HCT116 (cell line): ENCODE measurements around the gene GMEB2. TPM values are rescaled to one million over a fixed set of nuclear protein-coding genes. Genes with fewer than 3 reads are reported as not detected.

Source experiments
- ATAC-seq: fragments of 200-7000 bp; cut with Tn5 transposase; 2 replicates; pipeline ENCODE4 v1.9.1; 2020; ENCODE audit warnings: mild to moderate bottlenecking, moderate library complexity
- BruUV-seq: library from RNA; stranded (reverse); fragments of 400-500 nt; replicated peaks from 2 replicates; lab custom pipeline; 2021; lab: Mats Ljungman, UMichigan
- CTCF ChIA-PET: fragments of 300-600 bp; sonication (Branson Sonifier 250); formaldehyde crosslinking; loops from one replicate; lab custom pipeline; 2021; ENCODE audit warnings: antibody characterized with exemption; lab: Charles Lee
- POLR2A ChIA-PET: fragments of 300-600, 350-600 bp; sonication (Branson Sonifier 250); formaldehyde crosslinking; loops from one replicate; lab custom pipeline; 2021; ENCODE audit warnings: antibody characterized with exemption; lab: Charles Lee
- RAD21 ChIA-PET, 2 experiments: fragments of 300-600 bp; sonication (Branson Sonifier 250); formaldehyde crosslinking; loops; one replicate each; lab custom pipeline; 2023; ENCODE audit warnings: low total read pairs in 2 of 2; ENCODE audit not compliant: uncharacterized antibody in 2 of 2, unreplicated experiment in 2 of 2, low non-redundant PET in 1 of 2; lab: Charles Lee
- DNase-seq: peaks from one replicate; pipeline ENCODE4 v3.0.0-alpha.2; 2010; ENCODE audit warnings: low read depth, low spot score
- H2AFZ ChIP-seq: fragments of 200-600 bp; shearing (Covaris generic), sonication (generic); 2 replicates; pipeline ENCODE4 v1.6.1; 2017; ENCODE audit warnings: low read depth, mixed run types, mixed read lengths, antibody characterized with exemption, low read length; ENCODE audit not compliant: poor library complexity, severe bottlenecking
- H3K27ac ChIP-seq: 2 replicates; pipeline ENCODE4 v1.5.1; 2012; ENCODE audit warnings: low read depth, low read length
- H3K27me3 ChIP-seq: fragments of 200-600 bp; sonication (generic); 2 replicates; pipeline ENCODE4 v1.6.1; 2016; ENCODE audit warnings: mixed run types, low read length, mixed read lengths; ENCODE audit not compliant: insufficient read depth
- H3K36me3 ChIP-seq, 2 experiments: fragments of 200-500 bp in 1 of 2; fragments of 200-600 bp in 1 of 2; sonication (Bioruptor generic) in 1 of 2; sonication (generic) in 1 of 2; 2 replicates each; pipeline versions ENCODE4 v1.5.1 to v1.6.1; 2014 to 2016; ENCODE audit warnings: low read length in 2 of 2, inconsistent platforms in 1 of 2, mixed read lengths in 1 of 2, mixed run types in 1 of 2; ENCODE audit not compliant: insufficient read depth in 2 of 2, control insufficient read depth in 1 of 2
- H3K4me1 ChIP-seq, 2 experiments: fragments of 200-600 bp in 1 of 2; sonication (generic) in 1 of 2; 2 replicates each; pipeline versions ENCODE4 v1.5.1 to v1.6.1; 2012 to 2017; ENCODE audit warnings: low read length in 2 of 2, inconsistent platforms in 1 of 2, mild to moderate bottlenecking in 1 of 2, mixed read lengths in 1 of 2, mixed run types in 1 of 2, moderate library complexity in 1 of 2; ENCODE audit not compliant: insufficient read depth in 2 of 2, control insufficient read depth in 1 of 2
- H3K4me2 ChIP-seq: fragments of 200-600 bp; sonication (generic); 2 replicates; pipeline ENCODE4 v1.6.1; 2017; ENCODE audit warnings: mixed run types, low read length, mixed read lengths
- H3K4me3 ChIP-seq, 2 experiments: fragments of 200-600 bp in 1 of 2; sonication (generic) in 1 of 2; replicated peaks in 1 of 2; 2 replicates each; pipeline ENCODE4 v1.5.1; 2011 to 2016; ENCODE audit warnings: low read length in 2 of 2, control low read depth in 1 of 2, low read depth in 1 of 2, mild to moderate bottlenecking in 1 of 2, mixed read lengths in 1 of 2, mixed run types in 1 of 2
- H3K79me2 ChIP-seq: fragments of 200-600 bp; sonication (generic); 2 replicates; pipeline ENCODE4 v1.6.1; 2017; ENCODE audit warnings: mild to moderate bottlenecking, mixed run types, low read length, moderate library complexity, mixed read lengths; ENCODE audit not compliant: insufficient read depth
- H3K9ac ChIP-seq: fragments of 200-600 bp; sonication (generic); 2 replicates; pipeline ENCODE4 v1.6.1; 2016; ENCODE audit warnings: low read length, mixed read lengths
- H3K9me2 ChIP-seq: fragments of 200-600 bp; sonication (generic), shearing (Covaris generic); 2 replicates; pipeline ENCODE4 v1.6.1; 2017; ENCODE audit warnings: mixed run types, mild to moderate bottlenecking, moderate library complexity; ENCODE audit not compliant: insufficient read depth
- H3K9me3 ChIP-seq, 2 experiments: fragments of 200-500 bp in 1 of 2; fragments of 200-600 bp in 1 of 2; sonication (Bioruptor generic) in 1 of 2; sonication (generic) in 1 of 2; 2 replicates each; pipeline ENCODE4 v1.6.1; 2014 to 2017; ENCODE audit warnings: low read length in 2 of 2, mixed read lengths in 2 of 2, inconsistent platforms in 1 of 2, low read depth in 1 of 2, mild to moderate bottlenecking in 1 of 2, mixed run types in 1 of 2, moderate library complexity in 1 of 2; ENCODE audit not compliant: control insufficient read depth in 1 of 2, insufficient read depth in 1 of 2
- H4K20me1 ChIP-seq: fragments of 200-600 bp; sonication (generic), shearing (Covaris generic); 2 replicates; pipeline ENCODE4 v1.6.1; 2017; ENCODE audit warnings: mixed run types, mild to moderate bottlenecking, moderate library complexity; ENCODE audit not compliant: insufficient read depth
- CBX3 ChIP-seq: IDR thresholded peaks from 2 replicates; pipeline ENCODE4 v1.6.1; 2012; ENCODE audit warnings: low read depth
- CTCF ChIP-seq, 3 experiments: fragments of 200-600 bp in 1 of 3; sonication (generic) in 1 of 3; IDR thresholded peaks in 2 of 3; conservative IDR thresholded peaks in 1 of 3; 2 replicates each; pipeline ENCODE4 v1.5.1; 2012 to 2017; ENCODE audit warnings: low read depth in 2 of 3, low read length in 2 of 3, antibody characterized with exemption in 1 of 3, borderline replicate concordance in 1 of 3, control low read depth in 1 of 3, mild to moderate bottlenecking in 1 of 3, mixed read lengths in 1 of 3, mixed run types in 1 of 3, moderate library complexity in 1 of 3; ENCODE audit not compliant: insufficient read depth in 1 of 3
- EGR1 ChIP-seq: IDR thresholded peaks from 2 replicates; pipeline ENCODE4 v1.6.1; 2012; ENCODE audit warnings: low read depth
- EZH2 ChIP-seq: fragments of 200-600 bp; sonication (generic); IDR thresholded peaks from 2 replicates; pipeline ENCODE4 v1.6.1; 2017; ENCODE audit warnings: antibody characterized with exemption, mixed run types
- POLR2A ChIP-seq: IDR thresholded peaks from 2 replicates; pipeline ENCODE4 v1.7.0; 2011; ENCODE audit warnings: borderline replicate concordance; ENCODE audit not compliant: insufficient read depth, insufficient read length; ENCODE audit errors: extremely low read depth
- REST ChIP-seq: IDR thresholded peaks from 2 replicates; pipeline ENCODE4 v1.6.1; 2012; ENCODE audit warnings: low read depth
- SIN3A ChIP-seq: IDR thresholded peaks from 2 replicates; pipeline ENCODE4 v1.6.1; 2012; ENCODE audit warnings: low read depth
- ZFX ChIP-seq: fragments of 450-650 bp; IDR thresholded peaks from 2 replicates; pipeline ENCODE4 v1.6.1; 2017
- intact Hi-C: fragments of 100-400 bp; cut with micrococcal nuclease; formaldehyde crosslinking; loops from 2 replicates; pipeline ENCODE4 v1.10.0; 2022
- total RNA-seq: library from RNA; stranded (reverse); gene quantifications from one replicate; pipeline ENCODE4 v1.2.1, GENCODE V29; 2021; ENCODE audit not compliant: unreplicated experiment

GMEB2 gene
- total RNA-seq, 1 experiment from 2014 or later = 13.9 TPM

GRCh38 chr20:63639093-63639975 is 12.4 kb upstream of the GMEB2 start:
- BruUV-seq = no TSS peak
- CTCF ChIA-PET = no interaction called here

More at GRCh38 chr20:63639093-63639975, 12.4 kb upstream of the GMEB2 start:
- Histone ChIP-seq H4K20me1 (no peaks in the 10 kb centered on the region), H3K27me3 (no peaks in the 10 kb centered on the region), H2AFZ (no peak overlapping the region), H3K27ac (no peak overlapping the region), H3K9ac (no peak overlapping the region), H3K4me2 (no peak overlapping the region), H3K36me3 (peaks cover 0 to 8% of the 10 kb centered on the region in 2 experiments; a peak in 1 of 4 replicates), H3K9me3 (no peaks in the 10 kb centered on the region), H3K4me1 (peaks cover 11 to 34% of the 10 kb centered on the region in 2 experiments), H3K79me2 (no peaks in the 10 kb centered on the region), H3K9me2 (no peaks in the 10 kb centered on the region), H3K4me3 (no peak overlapping the region)
- ChIA-PET POLR2A (no interaction called here), RAD21 (no interaction called here)
- TF ChIP-seq EZH2 (no peak), POLR2A (no peak), CBX3 (no peak), ZFX (no peak), SIN3A (no peak), EGR1 (no peak), REST (no peak), CTCF (IDR thresholded peaks at IDR 0.05 in 2 of 3, conservative IDR thresholded peaks at IDR 0.05 in 1 of 3; ENCODE audit: borderline replicate concordance in 1 of 3, insufficient read depth in 1 of 3, low read depth in 2 of 3, low read length in 2 of 3) (no peak)
- DNase-seq (no peak), ATAC-seq (no peak)
- intact Hi-C loops = no loop called here
